HL-60 (cell line): ENCODE results near the gene STK32B.

Experiments used
- DNase-seq, 2 experiments: peaks; one replicate each; pipeline ENCODE4 v3.0.0-alpha.2; 2010 to 2020; ENCODE audit warnings: low read depth in 1 of 2, low spot score in 1 of 2
- H3K27ac ChIP-seq: fragments of 250-450 bp; sonication (Bioruptor Pico); replicated peaks from 2 replicates; pipeline ENCODE4 v1.5.1; 2020; ENCODE audit warnings: mild to moderate bottlenecking, moderate library complexity
- H3K27me3 ChIP-seq: fragments of 250-450 bp; sonication (Bioruptor Pico); 2 replicates; pipeline ENCODE4 v1.5.1; 2021; ENCODE audit warnings: mild to moderate bottlenecking, moderate library complexity; ENCODE audit not compliant: insufficient read depth, poor library complexity, severe bottlenecking
- H3K4me3 ChIP-seq: replicated peaks from 2 replicates; pipeline ENCODE4 v1.5.1; 2011; ENCODE audit warnings: mild to moderate bottlenecking, control low read depth, low read length; ENCODE audit not compliant: insufficient read depth
- CTCF ChIP-seq: IDR thresholded peaks from one replicate; pipeline ENCODE4 v1.5.1; 2011; ENCODE audit warnings: low read length, control low read depth, inconsistent platforms; ENCODE audit not compliant: insufficient read depth
- GABPA ChIP-seq: IDR thresholded peaks from 2 replicates; pipeline ENCODE4 v1.6.1; 2012; ENCODE audit warnings: low read depth
- POLR2AphosphoS5 ChIP-seq: IDR thresholded peaks from 2 replicates; pipeline ENCODE4 v1.6.1; 2012; ENCODE audit warnings: low read depth
- SPI1 ChIP-seq: IDR thresholded peaks from 2 replicates; pipeline ENCODE4 v1.6.1; 2012; ENCODE audit warnings: low read depth, mild to moderate bottlenecking, borderline replicate concordance
- TF ChIP-seq, protein P1 (sequence below): IDR thresholded peaks from 2 replicates; pipeline ENCODE4 v1.6.1; 2012; ENCODE audit warnings: low read depth; ENCODE audit not compliant: insufficient replicate concordance

The STK32B gene

GRCh38 chr4:5527211-5527610 lies 475.9 kb downstream of the STK32B start:
- Histone ChIP-seq H3K27me3 (no peaks in the 10 kb centered on the region), H3K4me3 (no peak overlapping the region), H3K27ac (no peak overlapping the region)
- TF ChIP-seq CTCF (no peak), SPI1 (no peak), GABPA (no peak)
- TF ChIP-seq, protein P1, sequence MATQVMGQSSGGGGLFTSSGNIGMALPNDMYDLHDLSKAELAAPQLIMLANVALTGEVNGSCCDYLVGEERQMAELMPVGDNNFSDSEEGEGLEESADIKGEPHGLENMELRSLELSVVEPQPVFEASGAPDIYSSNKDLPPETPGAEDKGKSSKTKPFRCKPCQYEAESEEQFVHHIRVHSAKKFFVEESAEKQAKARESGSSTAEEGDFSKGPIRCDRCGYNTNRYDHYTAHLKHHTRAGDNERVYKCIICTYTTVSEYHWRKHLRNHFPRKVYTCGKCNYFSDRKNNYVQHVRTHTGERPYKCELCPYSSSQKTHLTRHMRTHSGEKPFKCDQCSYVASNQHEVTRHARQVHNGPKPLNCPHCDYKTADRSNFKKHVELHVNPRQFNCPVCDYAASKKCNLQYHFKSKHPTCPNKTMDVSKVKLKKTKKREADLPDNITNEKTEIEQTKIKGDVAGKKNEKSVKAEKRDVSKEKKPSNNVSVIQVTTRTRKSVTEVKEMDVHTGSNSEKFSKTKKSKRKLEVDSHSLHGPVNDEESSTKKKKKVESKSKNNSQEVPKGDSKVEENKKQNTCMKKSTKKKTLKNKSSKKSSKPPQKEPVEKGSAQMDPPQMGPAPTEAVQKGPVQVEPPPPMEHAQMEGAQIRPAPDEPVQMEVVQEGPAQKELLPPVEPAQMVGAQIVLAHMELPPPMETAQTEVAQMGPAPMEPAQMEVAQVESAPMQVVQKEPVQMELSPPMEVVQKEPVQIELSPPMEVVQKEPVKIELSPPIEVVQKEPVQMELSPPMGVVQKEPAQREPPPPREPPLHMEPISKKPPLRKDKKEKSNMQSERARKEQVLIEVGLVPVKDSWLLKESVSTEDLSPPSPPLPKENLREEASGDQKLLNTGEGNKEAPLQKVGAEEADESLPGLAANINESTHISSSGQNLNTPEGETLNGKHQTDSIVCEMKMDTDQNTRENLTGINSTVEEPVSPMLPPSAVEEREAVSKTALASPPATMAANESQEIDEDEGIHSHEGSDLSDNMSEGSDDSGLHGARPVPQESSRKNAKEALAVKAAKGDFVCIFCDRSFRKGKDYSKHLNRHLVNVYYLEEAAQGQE: no peak
- DNase-seq: no peak

GRCh38 chr4:5528031-5528436 lies 476.8 kb downstream of the STK32B start:
- Histone ChIP-seq H3K27me3 (no peaks in the 10 kb centered on the region), H3K27ac (no peak overlapping the region), H3K4me3 (no peak overlapping the region)
- TF ChIP-seq POLR2AphosphoS5 (no peak), CTCF (no peak), GABPA (no peak), SPI1 (no peak)
- TF ChIP-seq, protein P1: no peak
- DNase-seq: no peak

- no peak for DNase-seq
- Histone ChIP-seq H3K27me3 (no peaks in the 10 kb centered on the region), H3K27ac (no peak overlapping the region), H3K4me3 (no peak overlapping the region)
- TF ChIP-seq GABPA (no peak), SPI1 (no peak), POLR2AphosphoS5 (no peak), CTCF (no peak)
- TF ChIP-seq, protein P1: no peak
These were observed 480.8 kb downstream of the STK32B start for GRCh38 chr4:5532100-5532499.
